ENCODE results near the gene PLK5.

PLK5 gene

GRCh38 chr19:1582201-1582600 is 58.3 kb downstream of the PLK5 start:
- DNase-seq, result no peak

GRCh38 chr19:1584500-1585242 is 60.8 kb downstream of the PLK5 start:
- DNase-seq, result no peak

- DNase-seq, result no peak
These were observed 61.3 kb downstream of the PLK5 start for GRCh38 chr19:1585243-1585580.

Data from activated naive CD4-positive, alpha-beta T cell (primary cell).